Stimulated activated CD4-positive, alpha-beta T cell treated with anti-CD3 and anti-CD28 coated beads, TNF-alpha, amount 100 ng/mL, for 24 hours (primary cell): ENCODE results near the gene LAGE3.

Experiments used
- DNase-seq, 3 experiments: peaks; one replicate each; pipeline ENCODE4 v3.0.0-alpha.2; 2020; ENCODE audit warnings: low read depth in 3 of 3

Gene LAGE3

DNA sequence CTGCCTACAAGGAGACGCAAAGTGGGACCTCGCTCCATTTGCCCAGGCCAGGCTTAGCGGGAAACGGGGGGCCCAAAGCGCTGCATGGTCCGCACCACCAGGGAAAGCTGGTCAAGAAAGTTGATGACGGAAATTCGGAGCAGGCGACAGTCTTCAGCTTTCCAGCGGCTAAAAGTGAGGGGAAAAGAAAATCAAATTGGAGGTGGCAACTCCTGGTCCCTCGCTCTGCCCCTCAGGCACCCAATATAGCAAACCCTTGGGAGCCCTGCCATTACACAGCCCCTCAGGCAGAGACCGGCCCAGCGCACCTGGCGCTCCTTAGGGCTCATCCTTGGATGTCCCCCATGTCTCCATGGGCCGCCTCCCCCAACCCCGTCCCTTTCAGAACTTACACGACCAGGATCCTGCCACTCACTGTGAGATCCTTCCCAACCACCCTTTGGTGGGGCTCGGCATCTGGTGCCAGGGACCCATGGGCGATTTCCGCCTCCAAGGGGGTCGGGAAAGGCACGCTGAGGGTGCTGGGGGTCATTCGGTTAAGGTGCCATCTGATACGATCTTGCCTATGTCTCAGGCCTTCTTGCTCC is 1.1 kb downstream of the LAGE3 start:
- DNase-seq: no peak

DNA sequence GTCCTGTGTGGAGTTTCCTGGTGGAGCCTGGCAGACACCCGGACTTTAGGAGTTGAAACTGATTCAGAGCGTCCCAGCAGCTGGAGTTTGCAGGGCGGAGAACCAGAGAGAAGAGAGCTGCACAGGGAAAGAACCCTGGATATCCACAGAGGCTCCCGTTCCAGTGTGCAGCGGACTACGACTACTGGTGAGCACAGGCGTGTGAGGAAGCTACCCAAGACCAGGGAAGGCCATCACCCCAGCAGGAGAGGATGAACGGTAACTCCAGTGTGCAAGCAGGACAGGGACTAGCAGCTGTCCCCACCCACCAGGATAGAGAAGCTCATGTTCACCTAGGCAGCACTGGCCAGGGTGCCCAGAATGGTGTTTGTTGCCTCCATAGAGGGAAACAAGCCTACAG is 2.3 kb downstream of the LAGE3 start:
- no peak for DNase-seq

DNA sequence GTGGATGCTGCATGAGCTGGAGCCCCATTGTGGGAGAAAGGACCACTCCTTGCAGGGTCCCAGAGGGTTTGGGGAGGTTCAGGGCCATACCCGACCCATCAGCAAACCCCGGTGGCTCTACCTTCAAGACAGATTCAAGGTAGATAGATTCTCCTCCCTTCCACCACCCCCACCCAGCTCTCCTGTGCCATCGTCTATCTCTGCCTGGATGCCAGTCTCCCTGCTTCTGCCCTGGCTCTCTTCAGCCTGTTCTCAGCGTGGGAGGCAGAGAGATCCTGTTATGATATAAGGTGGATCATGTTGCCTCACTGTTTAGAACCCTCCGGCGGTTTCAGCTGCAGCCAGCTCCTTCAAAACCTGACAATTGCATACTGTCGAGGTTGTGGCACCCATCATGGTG is 5.4 kb downstream of the LAGE3 start:
- DNase-seq: no peak

DNA sequence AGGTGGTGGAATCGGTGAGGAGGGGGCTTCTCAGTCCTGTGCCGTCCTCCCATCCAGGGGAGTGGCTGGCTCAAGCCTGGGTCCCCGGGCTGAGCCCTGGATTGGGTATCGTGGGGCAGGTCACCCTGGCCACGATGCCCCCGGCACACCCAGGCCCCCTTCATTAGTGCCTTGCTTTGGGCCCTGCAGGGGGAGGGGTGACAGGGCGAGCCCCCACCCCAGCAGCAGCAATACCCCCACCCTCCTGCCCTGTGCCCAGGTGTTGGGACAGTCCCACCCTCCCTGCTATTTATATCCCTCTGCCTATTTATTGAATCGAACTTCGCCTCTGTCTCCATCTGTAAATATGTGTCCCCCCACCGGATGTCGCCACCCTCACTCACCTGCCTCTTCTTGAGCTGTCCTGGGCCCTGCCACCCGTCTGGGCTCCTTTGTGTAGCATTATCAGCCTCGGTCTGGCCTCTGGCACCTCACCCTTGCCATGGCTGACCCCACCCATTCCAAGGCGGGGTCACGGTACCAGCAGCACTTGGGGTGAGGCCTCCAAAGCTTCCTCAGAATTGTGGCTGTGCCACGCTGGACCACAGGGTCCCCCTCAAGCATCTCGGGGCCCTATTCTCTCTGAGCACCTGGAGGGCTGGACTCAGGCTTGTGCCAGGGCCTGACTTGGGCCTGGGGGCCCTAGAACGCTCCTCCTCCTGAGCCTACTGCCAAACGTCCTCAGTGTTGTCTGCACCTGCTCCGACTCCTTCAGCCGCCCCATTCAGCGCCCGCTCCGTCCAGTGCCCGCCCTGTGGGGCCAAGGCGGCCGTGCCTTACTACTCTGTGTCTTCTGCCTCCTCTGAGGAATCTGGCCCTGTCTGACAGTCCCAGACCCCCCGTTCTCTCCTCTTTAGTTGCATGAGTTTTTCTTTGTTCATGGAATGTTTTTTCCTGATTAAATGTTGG is 6.1 kb downstream of the LAGE3 start:
- DNase-seq: no peak

DNA sequence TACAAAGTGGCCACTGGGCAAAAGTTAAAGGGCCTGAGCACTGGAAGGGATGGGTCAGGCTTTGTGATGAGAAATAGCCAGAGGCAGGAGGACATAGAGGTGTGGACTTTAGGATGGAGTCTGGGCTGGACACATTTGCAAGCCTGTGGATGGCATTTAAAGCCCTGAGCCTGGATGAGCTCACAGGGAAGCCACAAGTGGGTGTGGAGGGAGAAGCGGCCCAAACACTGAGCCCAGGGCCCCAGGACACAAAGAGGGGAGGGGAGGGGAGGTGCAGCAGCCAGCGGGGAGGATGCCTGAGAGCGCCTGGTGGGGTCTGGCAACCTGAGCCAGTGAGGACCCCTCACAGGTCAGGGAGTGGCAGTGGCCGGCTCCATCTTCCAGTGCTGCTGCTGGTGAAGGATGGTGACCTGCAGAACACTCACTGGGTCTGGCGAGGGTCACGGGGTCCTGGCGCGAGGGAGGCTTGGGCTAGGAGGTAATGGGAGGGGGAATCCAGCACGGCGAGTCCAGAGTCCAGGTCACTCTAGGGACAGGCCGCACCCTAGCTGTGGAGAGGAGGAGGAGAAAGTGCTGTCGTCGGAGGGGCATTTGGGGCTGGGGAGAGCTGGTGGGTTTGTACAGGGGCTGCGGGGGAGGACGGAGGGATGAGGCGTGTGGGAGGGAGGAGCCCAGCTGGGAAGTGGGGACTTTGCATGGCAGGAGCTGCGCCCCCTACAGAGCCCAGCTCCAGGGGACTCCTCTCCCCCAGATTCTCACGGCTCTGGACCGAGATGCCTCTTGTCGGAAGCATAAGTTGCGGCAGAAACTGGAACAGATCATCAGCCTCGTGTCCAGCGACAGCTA is 7.0 kb downstream of the LAGE3 start:
- no peak for DNase-seq

DNA sequence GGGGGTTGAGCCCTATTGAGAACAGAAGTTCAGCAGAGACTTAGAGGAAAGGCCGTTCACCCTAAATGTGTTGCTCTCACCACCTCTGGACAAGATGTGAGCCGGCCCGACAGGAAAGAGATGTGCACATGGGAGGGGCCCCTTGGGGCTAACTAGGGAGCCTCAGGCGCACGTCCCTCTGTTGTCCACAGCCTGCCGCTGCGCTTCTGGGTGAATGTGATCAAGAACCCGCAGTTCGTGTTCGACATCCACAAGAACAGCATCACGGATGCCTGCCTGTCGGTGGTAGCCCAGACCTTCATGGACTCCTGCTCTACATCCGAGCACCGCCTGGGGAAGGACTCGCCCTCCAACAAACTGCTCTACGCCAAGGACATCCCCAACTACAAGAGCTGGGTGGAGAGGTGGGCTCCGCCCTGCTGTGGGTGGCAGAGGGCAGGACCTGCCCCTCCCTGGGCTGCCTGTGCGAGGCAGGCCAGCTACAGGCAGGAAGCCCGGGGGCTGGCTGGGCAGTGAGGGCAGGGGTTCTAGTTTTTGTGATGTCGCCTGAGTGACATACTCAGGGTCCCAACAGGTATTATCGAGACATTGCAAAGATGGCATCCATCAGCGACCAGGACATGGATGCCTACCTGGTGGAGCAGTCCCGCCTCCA is 8.0 kb downstream of the LAGE3 start:
- no peak for DNase-seq

DNA sequence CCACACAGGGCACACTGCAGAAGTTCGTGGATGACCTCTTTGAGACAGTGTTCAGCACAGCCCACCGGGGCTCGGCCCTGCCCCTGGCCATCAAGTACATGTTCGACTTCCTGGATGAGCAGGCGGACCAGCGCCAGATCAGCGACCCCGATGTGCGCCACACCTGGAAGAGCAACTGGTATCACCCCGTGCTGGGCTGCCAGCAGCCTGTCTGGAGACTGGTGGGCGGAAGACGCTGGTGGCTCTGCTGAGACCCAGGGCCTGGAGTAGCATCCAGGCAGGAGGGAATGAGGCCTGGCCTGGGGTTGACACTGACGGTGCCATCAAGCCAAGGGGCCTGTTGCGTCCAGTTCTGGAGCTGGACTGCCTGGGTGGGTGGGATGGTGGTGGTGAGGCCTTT is 8.6 kb downstream of the LAGE3 start:
- DNase-seq: no peak

DNA sequence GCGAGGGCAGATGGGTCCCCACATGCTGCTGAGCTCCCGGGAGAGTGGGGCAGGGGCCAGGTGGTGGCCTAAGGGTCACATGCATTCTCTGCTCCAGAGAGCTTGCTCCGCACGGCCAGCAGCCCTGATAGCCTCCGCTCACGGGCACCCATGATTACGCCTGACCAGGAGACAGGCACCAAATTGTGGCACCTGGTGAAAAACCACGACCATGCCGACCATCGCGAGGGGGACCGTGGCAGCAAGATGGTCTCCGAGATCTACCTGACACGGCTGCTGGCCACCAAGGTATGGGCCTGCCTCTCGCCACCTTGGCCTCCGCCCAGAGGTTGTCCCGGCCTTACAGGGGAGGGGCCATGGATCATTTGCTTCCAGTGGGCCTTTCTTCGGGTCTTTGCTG is 9.2 kb downstream of the LAGE3 start:
- no peak for DNase-seq

DNA sequence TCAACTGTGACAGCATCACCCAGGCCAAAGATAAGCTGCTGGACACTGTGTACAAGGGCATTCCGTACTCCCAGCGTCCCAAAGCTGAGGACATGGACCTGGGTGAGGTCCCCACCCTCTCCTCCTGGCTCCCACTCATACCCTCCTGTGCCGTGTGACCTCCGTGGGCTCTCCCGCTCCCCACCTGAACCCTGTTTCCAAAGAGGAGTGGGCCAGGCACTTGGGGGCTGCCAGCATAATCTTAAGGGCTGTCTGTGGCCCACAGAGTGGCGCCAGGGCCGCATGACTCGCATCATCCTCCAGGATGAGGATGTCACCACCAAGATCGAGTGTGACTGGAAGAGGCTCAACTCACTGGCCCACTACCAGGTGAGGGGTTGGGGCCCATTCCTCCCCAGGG is 10.0 kb downstream of the LAGE3 start:
- no peak for DNase-seq

DNA sequence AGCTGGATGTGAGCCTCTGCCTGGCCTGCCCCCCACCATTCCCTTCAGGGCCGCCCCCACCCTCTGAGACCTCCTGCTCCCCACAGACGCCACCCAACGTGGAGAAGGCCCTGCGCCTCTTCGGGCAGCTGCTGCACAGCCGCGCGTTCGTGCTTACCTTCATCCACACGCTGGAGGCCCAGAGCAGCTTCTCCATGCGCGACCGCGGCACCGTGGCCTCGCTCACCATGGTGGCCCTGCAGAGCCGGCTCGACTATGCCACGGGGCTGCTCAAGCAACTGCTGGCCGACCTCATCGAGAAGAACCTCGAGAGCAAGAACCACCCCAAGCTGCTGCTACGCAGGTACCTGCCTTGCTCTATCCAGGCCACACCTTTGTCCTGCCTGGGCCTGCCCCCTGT is 10.9 kb downstream of the LAGE3 start:
- DNase-seq: no peak

DNA sequence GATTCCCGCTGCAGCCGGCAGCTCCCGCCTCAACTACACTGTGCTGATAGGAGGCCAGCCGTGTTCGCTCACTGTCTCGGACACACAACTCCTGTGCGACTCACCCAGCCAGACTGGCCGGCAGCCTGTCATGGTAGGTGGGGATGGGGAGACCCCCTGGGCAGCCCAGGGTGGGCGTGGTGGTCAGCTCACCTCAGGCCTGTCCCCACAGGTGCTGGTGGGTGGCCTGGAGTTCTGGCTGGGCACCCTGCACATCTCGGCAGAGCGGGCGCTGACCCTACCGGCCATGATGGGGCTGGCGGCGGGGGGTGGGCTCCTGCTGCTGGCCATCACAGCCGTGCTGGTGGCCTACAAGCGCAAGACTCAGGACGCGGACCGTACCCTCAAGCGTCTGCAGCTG is 11.5 kb downstream of the LAGE3 start:
- no peak for DNase-seq

DNA sequence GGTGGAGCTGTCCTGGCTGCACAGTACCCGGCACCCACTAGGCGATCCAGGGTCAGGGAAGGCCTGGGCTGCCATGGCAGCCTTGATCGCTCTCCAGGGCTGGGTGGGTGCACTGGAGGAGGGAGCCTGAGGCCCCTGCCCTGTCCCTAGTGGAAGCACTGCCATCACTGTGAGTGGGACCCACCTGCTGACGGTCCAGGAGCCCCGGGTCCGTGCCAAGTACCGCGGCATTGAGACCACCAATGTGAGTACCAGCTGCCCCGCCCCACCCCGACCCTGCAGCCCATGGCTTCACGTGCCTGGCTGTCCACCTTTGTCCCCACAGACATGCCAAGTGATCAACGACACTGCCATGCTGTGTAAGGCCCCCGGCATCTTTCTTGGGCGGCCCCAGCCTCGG is 12.2 kb downstream of the LAGE3 start:
- no peak for DNase-seq

DNA sequence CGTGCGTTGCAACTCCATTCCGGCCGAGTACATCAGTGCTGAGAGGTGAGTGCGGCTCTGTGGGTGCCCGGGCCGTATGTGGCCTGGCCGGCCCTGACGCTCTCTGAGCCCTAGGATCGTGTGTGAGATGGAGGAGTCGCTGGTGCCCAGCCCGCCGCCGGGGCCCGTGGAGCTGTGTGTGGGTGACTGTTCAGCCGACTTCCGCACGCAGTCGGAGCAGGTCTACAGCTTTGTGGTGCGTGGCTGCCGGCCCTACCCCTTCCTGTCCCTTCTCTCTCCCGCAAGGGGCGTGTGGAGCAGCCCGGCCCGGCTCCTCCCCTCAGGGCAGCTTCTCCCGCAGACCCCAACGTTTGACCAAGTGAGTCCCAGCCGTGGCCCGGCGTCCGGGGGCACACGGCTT is 13.0 kb downstream of the LAGE3 start:
- no peak for DNase-seq

DNA sequence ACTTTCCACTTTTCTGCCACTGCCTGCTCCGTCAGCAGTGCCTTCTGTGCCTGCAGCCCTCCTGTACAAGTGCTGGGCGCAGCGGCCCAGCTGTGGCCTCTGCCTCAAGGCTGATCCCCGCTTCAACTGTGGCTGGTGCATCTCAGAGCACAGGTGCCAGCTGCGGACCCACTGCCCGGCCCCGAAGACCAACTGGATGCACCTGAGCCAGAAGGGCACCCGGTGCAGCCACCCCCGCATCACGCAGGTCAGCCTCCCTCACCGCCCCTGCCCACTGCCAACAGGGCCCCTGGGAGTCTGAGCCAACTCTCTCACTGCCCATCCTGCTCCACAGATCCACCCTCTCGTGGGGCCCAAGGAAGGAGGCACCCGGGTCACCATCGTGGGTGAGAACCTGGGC is 13.5 kb downstream of the LAGE3 start:
- DNase-seq: no peak

DNA sequence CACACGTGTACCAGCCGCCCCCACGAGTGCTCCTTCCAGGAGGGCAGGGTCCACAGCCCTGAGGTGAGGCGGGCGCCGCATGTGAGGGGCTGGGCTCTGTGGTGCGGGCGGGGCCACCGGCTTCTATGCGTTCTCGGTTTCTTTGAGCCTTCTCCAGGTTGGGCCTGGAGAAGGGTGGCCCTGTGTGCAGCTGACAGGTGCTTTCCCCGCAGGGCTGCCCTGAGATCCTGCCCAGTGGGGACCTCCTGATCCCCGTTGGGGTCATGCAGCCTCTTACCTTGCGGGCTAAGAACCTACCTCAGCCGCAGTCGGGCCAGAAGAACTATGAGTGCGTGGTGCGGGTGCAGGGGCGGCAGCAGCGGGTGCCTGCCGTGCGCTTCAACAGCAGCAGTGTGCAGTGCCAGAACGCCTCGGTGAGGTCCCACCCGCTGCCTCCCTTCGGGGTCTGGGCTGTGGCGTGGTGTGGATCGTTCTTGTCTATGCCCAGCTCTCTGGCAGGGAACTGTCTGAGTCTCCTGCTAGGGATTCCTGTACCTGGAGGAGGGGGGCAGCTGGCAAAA is 14.2 kb downstream of the LAGE3 start:
- DNase-seq: no peak

DNA sequence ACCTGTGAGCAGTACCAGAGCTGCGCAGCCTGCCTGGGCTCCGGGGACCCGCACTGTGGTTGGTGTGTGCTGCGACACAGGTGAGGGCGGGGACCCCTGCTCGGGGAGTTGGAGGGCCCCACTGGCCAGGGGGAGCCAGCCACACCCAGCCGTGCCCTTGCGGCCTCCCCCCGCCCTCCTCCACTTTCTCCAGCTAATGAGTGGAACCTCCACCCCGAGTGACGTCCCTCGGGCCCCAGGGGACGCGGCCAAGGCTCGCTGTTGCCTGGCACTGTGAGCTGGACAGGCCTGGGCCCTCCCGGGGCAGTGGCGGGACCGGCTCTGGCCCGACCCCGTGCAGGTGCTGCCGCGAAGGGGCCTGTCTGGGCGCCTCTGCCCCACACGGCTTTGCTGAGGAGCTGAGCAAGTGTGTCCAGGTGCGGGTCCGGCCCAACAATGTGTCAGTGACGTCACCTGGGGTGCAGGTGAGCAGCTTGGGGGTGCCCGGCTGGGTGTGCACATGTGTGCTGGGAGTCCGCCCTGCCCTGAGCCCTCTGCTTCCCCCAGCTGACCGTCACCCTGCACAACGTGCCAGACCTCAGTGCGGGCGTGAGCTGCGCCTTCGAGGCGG is 15.4 kb downstream of the LAGE3 start:
- no peak for DNase-seq

DNA sequence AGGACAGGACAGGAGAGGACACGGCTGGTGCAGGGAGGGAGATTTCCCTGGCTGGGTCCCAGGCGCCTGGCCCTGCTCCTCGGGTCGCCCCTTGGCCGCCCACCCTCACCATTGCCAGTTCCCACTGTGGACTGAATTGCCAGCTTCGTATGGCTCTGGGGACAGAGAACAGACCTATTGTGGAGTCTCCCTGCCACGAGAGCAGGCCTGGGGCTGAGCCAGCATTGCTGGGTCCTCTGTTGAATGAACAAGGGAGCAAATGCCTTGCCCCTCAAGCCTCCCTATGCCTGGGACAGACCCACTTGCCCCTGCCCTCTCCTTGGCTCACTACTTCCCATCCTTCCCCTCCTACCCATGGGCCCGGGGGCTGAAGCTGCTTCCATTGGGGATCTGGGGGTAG is 16.7 kb downstream of the LAGE3 start:
- DNase-seq: no peak

DNA sequence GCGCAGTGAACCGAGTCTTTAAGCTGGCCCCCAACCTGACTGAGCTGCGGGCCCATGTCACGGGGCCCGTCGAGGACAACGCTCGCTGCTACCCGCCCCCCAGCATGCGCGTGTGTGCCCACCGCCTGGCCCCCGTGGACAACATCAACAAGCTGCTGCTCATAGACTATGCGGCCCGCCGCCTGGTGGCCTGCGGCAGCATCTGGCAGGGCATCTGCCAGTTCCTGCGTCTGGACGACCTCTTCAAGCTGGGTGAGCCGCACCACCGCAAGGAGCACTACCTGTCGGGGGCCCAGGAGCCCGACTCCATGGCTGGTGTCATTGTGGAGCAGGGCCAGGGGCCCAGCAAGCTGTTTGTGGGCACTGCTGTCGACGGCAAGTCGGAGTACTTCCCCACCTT is 18.8 kb downstream of the LAGE3 start:
- no peak for DNase-seq

DNA sequence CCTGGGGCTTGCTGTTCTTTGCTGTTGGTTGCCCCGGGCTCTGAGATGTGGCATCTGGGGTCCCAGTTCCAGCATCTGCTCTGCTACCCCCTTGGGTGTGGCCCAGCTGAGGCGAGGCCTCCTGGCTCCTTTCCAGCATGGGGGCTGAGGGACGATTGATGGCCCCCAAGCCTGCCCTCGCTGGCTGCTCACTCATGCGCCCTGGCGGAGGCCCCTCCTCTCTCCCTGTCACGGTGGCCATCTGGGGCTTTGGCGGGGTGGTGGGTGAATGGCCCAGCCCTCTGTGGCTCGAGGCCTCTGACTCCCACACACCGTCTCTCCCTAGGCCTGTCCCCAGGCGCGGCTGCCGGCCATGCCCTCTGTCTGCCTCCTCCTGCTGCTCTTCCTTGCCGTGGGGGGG is 19.2 kb downstream of the LAGE3 start:
- DNase-seq: no peak

DNA sequence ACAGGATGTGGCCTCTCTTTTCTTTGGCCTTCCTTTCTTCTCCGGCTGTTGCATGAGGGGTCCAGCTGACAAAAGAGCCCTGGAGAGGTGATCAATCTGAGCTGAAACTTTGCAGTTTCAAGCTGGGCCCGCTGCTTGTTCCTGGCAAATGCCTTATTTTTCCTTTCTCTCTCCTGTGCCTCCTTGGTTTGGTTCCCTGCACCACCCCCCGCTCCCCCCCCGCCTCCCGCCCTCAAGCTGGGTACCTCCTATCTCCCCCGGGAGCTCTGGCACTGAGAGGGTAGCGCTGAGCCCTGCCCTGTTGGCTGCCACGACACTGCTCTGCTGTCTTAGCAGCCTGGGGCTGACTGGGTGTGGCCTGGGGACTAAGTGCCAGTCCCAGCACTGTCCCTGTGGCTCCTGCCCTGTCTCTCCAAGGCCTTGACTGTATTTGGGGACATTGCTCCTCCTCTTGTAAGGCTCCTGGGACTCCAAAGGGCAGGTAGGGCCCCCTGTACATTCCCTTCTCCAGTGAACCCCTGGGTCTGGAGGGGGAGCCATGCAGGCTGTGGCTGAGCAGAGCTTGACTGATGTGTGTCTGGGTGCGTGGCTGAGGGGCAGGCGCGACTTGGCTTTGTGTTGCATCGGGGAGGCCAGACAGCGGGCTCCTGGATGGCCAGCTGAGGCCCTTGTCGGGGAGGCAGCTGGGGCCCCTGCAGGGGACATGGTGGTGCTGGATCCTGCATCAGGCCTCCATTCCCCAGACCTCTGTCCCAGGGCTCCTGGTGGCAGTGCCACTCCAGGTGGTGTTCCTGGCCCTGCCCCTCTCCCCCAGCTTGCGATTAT is 19.9 kb downstream of the LAGE3 start:
- no peak for DNase-seq
